IMR-90 (cell line): ENCODE measurements around the gene SHC2. TPM values are rescaled to one million over a fixed set of nuclear protein-coding genes. Genes with fewer than 3 reads are reported as not detected.

ENCODE experiments used
- ATAC-seq: fragments of 200-7000 bp; cut with Tn5 transposase; 2 replicates; pipeline ENCODE4 v1.9.1; 2020; ENCODE audit warnings: low read depth, mild to moderate bottlenecking, moderate library complexity
- BruUV-seq: library from RNA; stranded (reverse); fragments of 400-500 nt; replicated peaks from 2 replicates; lab custom pipeline; 2021; lab: Mats Ljungman, UMichigan
- CTCF ChIA-PET: fragments of 300-600 bp; formaldehyde crosslinking; extraction: SDS; loops from one replicate; lab custom pipeline; 2021; ENCODE audit warnings: antibody characterized with exemption; lab: Yijun Ruan, JAX
- POLR2A ChIA-PET: fragments of 300-600 bp; sonication (Branson Sonifier 250); formaldehyde crosslinking; loops from one replicate; lab custom pipeline; 2022; ENCODE audit warnings: antibody characterized with exemption; ENCODE audit not compliant: unreplicated experiment; lab: Charles Lee
- DNase-seq: peaks from one replicate; pipeline ENCODE4 v3.0.0; 2013
- H2AFZ ChIP-seq: replicated peaks from 2 replicates; pipeline ENCODE3; 2013; ENCODE audit warnings: low read length, mild to moderate bottlenecking; ENCODE audit not compliant: poor library complexity
- H2AK5ac ChIP-seq: 2 replicates; pipeline ENCODE4 v1.6.1; 2013; ENCODE audit warnings: low read depth, low read length, inconsistent platforms
- H2AK9ac ChIP-seq: replicated peaks from 2 replicates; pipeline ENCODE3; 2013; ENCODE audit warnings: mild to moderate bottlenecking, low read depth, low read length, moderate library complexity; ENCODE audit not compliant: poor library complexity
- H2BK120ac ChIP-seq: 2 replicates; pipeline ENCODE4 v1.6.1; 2013; ENCODE audit warnings: low read depth, low read length, inconsistent platforms
- H2BK15ac ChIP-seq: 3 replicates; pipeline ENCODE4 v1.6.1; 2013; ENCODE audit warnings: low read depth, low read length, inconsistent platforms
- H2BK20ac ChIP-seq: 2 replicates; pipeline ENCODE4 v1.6.1; 2013; ENCODE audit warnings: low read depth, mild to moderate bottlenecking, inconsistent platforms, low read length, moderate library complexity
- H2BK5ac ChIP-seq: 2 replicates; pipeline ENCODE4 v1.6.1; 2013; ENCODE audit warnings: mild to moderate bottlenecking, low read depth, low read length, inconsistent platforms; ENCODE audit not compliant: poor library complexity, severe bottlenecking
- H3K14ac ChIP-seq: replicated peaks from 2 replicates; pipeline ENCODE4 v1.6.1; 2013; ENCODE audit warnings: low read depth, low read length, inconsistent platforms
- H3K18ac ChIP-seq: 2 replicates; pipeline ENCODE4 v1.6.1; 2013; ENCODE audit warnings: low read depth, low read length, control low read depth
- H3K23ac ChIP-seq: 2 replicates; pipeline ENCODE4 v1.6.1; 2013; ENCODE audit warnings: low read depth, low read length, inconsistent platforms
- H3K27ac ChIP-seq: 2 replicates; pipeline ENCODE4 v1.5.1; 2013; ENCODE audit warnings: mild to moderate bottlenecking, control low read depth, low read length; ENCODE audit not compliant: insufficient read depth
- H3K27me3 ChIP-seq: 2 replicates; pipeline ENCODE4 v1.6.1; 2013; ENCODE audit warnings: low read length; ENCODE audit not compliant: control insufficient read depth, insufficient read depth
- H3K36me3 ChIP-seq: 2 replicates; pipeline ENCODE4 v1.6.1; 2013; ENCODE audit warnings: low read length, mixed read lengths; ENCODE audit not compliant: control insufficient read depth, insufficient read depth
- H3K4ac ChIP-seq: 2 replicates; pipeline ENCODE4 v1.6.1; 2013; ENCODE audit warnings: low read depth, low read length, inconsistent platforms
- H3K4me1 ChIP-seq: 2 replicates; pipeline ENCODE4 v1.6.1; 2013; ENCODE audit warnings: low read length, mixed read lengths; ENCODE audit not compliant: control insufficient read depth, insufficient read depth
- H3K4me2 ChIP-seq: 2 replicates; pipeline ENCODE4 v1.6.1; 2013; ENCODE audit warnings: low read depth, mild to moderate bottlenecking, control low read depth, low read length, moderate library complexity
- H3K4me3 ChIP-seq: 2 replicates; pipeline ENCODE4 v1.5.1; 2013; ENCODE audit warnings: low read depth, mild to moderate bottlenecking, control low read depth, low read length, moderate library complexity; ENCODE audit not compliant: insufficient read depth
- H3K56ac ChIP-seq: 2 replicates; pipeline ENCODE4 v1.6.1; 2013; ENCODE audit warnings: low read length, inconsistent platforms; ENCODE audit not compliant: insufficient read depth; ENCODE audit errors: extremely low read depth
- H3K79me1 ChIP-seq, 2 experiments: 2 replicates each; pipeline ENCODE4 v1.6.1; 2013; ENCODE audit warnings: low read length in 2 of 2, inconsistent platforms in 1 of 2, low read depth in 1 of 2
- H3K9ac ChIP-seq: 2 replicates; pipeline ENCODE4 v1.6.1; 2013; ENCODE audit warnings: low read depth, low read length, control low read depth
- H3K9me1 ChIP-seq: 2 replicates; pipeline ENCODE4 v1.6.1; 2013; ENCODE audit warnings: low read length, inconsistent platforms; ENCODE audit not compliant: insufficient read depth
- H3K9me3 ChIP-seq: 2 replicates; pipeline ENCODE4 v1.6.1; 2013; ENCODE audit warnings: low read length; ENCODE audit not compliant: control insufficient read depth, insufficient read depth
- H4K20me1 ChIP-seq: 2 replicates; pipeline ENCODE4 v1.6.1; 2013; ENCODE audit warnings: low read length, inconsistent platforms; ENCODE audit not compliant: insufficient read depth
- H4K5ac ChIP-seq: 2 replicates; pipeline ENCODE4 v1.6.1; 2013; ENCODE audit warnings: mild to moderate bottlenecking, low read depth, low read length, control low read depth
- H4K8ac ChIP-seq, 2 experiments: 2 replicates each; pipeline ENCODE4 v1.6.1; 2013; ENCODE audit warnings: low read depth in 2 of 2, low read length in 2 of 2, control low read depth in 1 of 2, inconsistent platforms in 1 of 2
- H4K91ac ChIP-seq: 2 replicates; pipeline ENCODE4 v1.6.1; 2013; ENCODE audit warnings: low read depth, low read length, inconsistent platforms; ENCODE audit not compliant: insufficient read depth
- BHLHE40 ChIP-seq: fragments of 150-350 bp; IDR thresholded peaks from 2 replicates; pipeline ENCODE4 v1.6.1; 2016; ENCODE audit warnings: mild to moderate bottlenecking, low read depth, low read length
- CHD1 ChIP-seq: IDR thresholded peaks from 2 replicates; pipeline ENCODE4 v1.6.1; 2012; ENCODE audit warnings: low read depth, low read length, improper control_type of control experiment
- FOS ChIP-seq: fragments of 150-350 bp; IDR thresholded peaks from 2 replicates; pipeline ENCODE4 v1.6.1; 2016; ENCODE audit warnings: low read depth, low read length
- MAZ ChIP-seq: IDR thresholded peaks from 2 replicates; pipeline ENCODE4 v1.6.1; 2012; ENCODE audit warnings: low read depth, mild to moderate bottlenecking, low read length, improper control_type of control experiment, moderate library complexity, borderline replicate concordance
- RFX5 ChIP-seq: IDR thresholded peaks from 2 replicates; pipeline ENCODE4 v1.8.0; 2012; ENCODE audit warnings: low read depth, mild to moderate bottlenecking, low read length, moderate library complexity
- SMC3 ChIP-seq: fragments of 150-350 bp; IDR thresholded peaks from 2 replicates; pipeline ENCODE4 v1.6.1; 2016; ENCODE audit warnings: low read depth, mild to moderate bottlenecking, antibody characterized with exemption, low read length, moderate library complexity
- WGBS, 2 experiments: methylation state at CpG; one replicate each; pipeline versions ENCODE4 v1.1.5 to v1.1.7; 2013; ENCODE audit warnings: missing lambda C conversion rate in 2 of 2; ENCODE audit not compliant: insufficient read length in 1 of 2; ENCODE audit errors: extremely low coverage in 2 of 2; 5-methylcytosine and 5-hydroxymethylcytosine counted together
- dilution Hi-C: fragments of 300-500 bp; cut with HindIII; formaldehyde crosslinking; loops from one replicate; pipeline ENCODE4 v1.14.3; 2018; ENCODE audit warnings: low sequenced_read_pairs; ENCODE audit not compliant: unreplicated experiment
- in situ Hi-C: fragments of 300-500 bp; cut with MboI; formaldehyde crosslinking; loops from 3 replicates; pipeline ENCODE4 v1.14.3; 2019; ENCODE audit warnings: low sequenced_read_pairs, inconsistent platforms, mixed read lengths
- intact Hi-C: fragments of 100-400 bp; cut with micrococcal nuclease; formaldehyde crosslinking; loops from 2 replicates; pipeline ENCODE4 v1.10.0; 2022
- polyA plus RNA-seq, 3 experiments: library from polyadenylated mRNA; depleted of rRNA; stranded (reverse); fragments of >200 nt; gene quantifications; 2 replicates each; pipeline ENCODE4 v1.2.3, GENCODE V29; 2012; ENCODE audit warnings: low replicate concordance in 1 of 3
- total RNA-seq: library from RNA; depleted of rRNA; stranded (reverse); fragments of >200 nt; gene quantifications from 2 replicates; pipeline ENCODE4 v1.2.3, GENCODE V29; 2012

Gene SHC2
- total and polyA plus RNA-seq, 2 of the 4 experiments (the other 2 are of a cell fraction), result 0.68 TPM; not detected in 1

DNA sequence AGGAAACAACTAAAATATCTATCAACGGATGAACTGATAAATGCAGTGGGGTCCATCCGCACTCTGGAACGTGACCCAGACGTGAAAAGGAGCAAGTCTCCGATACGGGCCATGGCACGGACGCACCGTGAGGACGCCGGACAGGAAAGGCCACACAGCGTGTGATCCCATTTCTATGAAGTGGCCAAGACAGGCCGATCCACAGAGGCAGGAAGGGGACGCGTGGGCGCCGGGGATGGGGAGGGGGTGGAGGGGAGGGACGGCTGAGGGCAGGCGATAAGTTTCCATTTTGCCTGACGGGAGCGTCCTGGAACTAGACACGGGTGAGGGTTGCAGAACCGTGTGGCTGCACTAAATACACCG is 13.8 kb downstream of the SHC2 start:
- 80% methylated on average over 2 of the region's 24 CpGs; no CpG with 5 or more reads in 1 of the 2 experiments for WGBS, 2 experiments
- DNase-seq (no peak), ATAC-seq (no peak)
- Histone ChIP-seq H3K27ac (no peak overlapping the region), H4K91ac (no peak overlapping the region), H3K56ac (no peak overlapping the region), H2BK120ac (no peak overlapping the region), H2BK20ac (no peak overlapping the region), H3K4me2 (no peak overlapping the region), H3K9me1 (no peaks in the 10 kb centered on the region), H2BK15ac (no peak overlapping the region), H3K9ac (no peak overlapping the region), H3K79me1 (no peaks in the 10 kb centered on the region), H2AK9ac (no peak overlapping the region), H3K27me3 (peaks cover 3% of the 10 kb centered on the region), H2AK5ac (no peak overlapping the region), H3K18ac (no peak overlapping the region), H3K23ac (no peak overlapping the region), H3K36me3 (no peaks in the 10 kb centered on the region), H4K8ac (no peak overlapping the region), H3K4ac (no peak overlapping the region), H3K14ac (no peak overlapping the region), H4K20me1 (no peaks in the 10 kb centered on the region), H2AFZ (no peak overlapping the region), H3K4me1 (no peaks in the 10 kb centered on the region), H3K4me3 (no peak overlapping the region), H4K5ac (no peak overlapping the region), H2BK5ac (no peak overlapping the region), H3K9me3 (peaks cover 17% of the 10 kb centered on the region)
- BruUV-seq, result no TSS peak
- ChIA-PET POLR2A (no interaction called here), CTCF (no interaction called here)
- dilution Hi-C loops, result no loop called here
- in situ Hi-C loops, result no loop called here
- intact Hi-C loops, result no loop called here
- TF ChIP-seq CHD1, result no peak
- no peak for TF ChIP-seq RFX5
- TF ChIP-seq MAZ, result no peak
- no peak for TF ChIP-seq SMC3
- TF ChIP-seq BHLHE40, result no peak
- TF ChIP-seq FOS, result no peak
